ENCODE measurements around the gene RCC2. TPM values are rescaled to one million over a fixed set of nuclear protein-coding genes. Genes with fewer than 3 reads are reported as not detected.

RCC2 gene
- polyA plus RNA-seq, 4 donors, result 50.7 to 103 (median 98.3) TPM

DNA sequence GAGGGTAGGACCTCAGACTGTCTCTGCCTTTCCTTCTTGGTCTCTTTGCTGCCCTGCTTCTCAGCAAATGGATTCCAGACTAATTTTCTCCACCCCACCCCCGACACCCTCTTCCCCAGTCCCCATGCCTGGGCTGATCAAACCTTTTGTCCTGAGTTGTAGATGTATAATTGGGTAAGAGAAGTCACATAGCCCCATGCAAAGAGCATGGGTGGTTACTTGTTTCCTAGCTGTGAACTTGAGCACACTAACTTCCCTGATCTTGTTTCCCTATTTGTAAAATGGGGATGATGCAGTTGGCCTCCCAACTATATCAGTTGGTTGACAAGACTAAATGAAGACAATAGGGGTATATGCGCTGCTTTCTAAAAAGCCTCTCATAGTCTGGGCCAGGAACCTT, 58.3 kb downstream of the RCC2 start:
- no peak for DNase-seq (ENCODE audit: low read depth in 4 of 4, low spot score in 3 of 4)

DNA sequence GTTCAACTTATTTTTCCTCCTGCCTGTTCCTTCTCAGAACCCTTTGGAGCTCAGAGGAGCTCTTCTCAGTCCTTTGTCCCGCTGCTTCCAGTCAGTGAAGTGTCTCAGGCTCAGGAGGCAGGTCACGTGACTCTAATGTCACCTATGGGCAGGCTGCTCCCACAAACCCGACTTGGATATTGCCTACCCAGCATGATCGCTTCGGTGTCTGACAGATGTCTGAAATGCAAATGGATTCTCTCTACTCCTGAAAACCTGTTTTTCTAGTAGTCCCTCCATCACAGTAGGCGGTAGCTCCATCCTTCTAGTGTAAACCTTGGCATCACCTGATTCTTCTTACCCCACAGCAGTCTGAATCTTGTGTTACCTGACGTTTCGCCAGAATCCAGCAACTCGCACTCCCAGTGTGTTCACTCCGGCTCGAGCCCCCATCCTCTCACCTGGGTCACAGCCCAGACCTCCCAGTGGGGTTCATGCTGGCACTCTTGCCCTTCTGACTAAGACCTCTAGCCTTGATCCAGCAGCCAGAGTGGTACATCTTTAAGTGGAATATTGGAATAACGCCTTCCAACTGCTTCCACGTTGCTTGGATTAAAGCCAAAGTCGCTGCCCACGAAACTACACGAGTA, 62.0 kb downstream of the RCC2 start:
- peak in 1 of 4 donors; percentile 12 for DNase-seq (ENCODE audit: low read depth in 4 of 4, low spot score in 3 of 4)

DNA sequence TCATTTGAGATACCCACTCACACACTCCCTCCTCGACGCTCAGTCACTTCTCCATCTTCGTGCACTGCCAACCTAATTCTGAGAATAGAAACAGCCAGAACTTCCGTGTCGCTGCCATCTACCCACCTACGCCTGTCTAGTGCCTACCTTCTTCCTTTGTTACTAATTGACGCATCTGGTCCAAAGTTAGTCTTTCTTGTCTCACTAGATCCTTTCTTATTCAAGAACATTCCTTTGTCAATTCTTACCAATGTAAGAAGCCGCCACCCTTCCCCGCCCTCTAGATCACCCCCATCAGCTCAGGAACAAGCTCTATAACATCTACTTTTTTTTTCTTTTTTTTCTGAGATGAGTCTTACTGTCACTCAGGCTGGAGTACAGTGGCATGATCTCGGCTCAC, 63.8 kb downstream of the RCC2 start:
- no peak for DNase-seq (ENCODE audit: low read depth in 4 of 4, low spot score in 3 of 4)

DNA sequence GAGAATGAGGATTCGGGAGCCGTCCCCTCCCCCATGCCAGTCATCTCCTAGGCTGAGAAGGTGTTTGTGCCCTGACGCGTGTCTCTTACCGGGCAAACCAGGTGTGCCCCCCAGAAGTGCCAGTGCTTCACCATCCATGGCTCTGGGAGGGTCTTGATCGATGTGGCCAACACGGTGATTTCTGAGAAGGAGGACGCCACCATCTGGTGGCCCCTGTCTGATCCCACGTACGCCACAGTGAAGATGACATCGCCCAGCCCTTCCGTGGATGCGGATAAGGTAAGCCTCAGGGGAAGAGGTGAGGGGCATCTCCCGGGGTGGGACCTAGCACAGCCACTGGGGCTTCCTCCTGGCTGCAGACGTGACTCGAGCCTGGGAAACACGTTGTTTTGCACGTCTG, 66.5 kb downstream of the RCC2 start:
- DNase-seq (ENCODE audit: low read depth in 4 of 4, low spot score in 3 of 4), result no peak

DNA sequence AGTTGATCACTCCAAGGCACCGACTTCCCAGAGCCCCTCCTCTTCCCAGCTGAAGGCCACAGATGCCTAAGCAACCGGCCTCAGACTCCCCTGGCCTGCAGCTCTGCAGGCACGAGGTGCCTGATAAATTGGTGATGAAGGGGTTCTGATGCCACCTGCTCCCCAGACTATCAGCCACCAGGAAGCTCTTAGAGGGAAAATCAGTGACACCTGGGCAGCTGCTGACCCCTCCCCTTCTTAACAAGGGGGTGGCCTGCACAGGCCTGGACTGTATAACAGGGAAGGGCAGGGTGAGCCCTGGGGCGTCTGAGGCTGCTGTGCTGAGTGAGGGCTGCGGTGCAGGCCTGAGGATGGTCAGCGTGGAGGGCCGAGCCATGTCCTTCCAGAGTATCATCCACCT, 67.6 kb downstream of the RCC2 start, which contains the start of gene PADI6:
TSS of gene PADI6 (plus strand) at position 301 of the 400 bp plus-strand sequence. CDS start at position 351, 50 bp downstream.
- DNase-seq (ENCODE audit: low read depth in 4 of 4, low spot score in 3 of 4), result no peak

DNA sequence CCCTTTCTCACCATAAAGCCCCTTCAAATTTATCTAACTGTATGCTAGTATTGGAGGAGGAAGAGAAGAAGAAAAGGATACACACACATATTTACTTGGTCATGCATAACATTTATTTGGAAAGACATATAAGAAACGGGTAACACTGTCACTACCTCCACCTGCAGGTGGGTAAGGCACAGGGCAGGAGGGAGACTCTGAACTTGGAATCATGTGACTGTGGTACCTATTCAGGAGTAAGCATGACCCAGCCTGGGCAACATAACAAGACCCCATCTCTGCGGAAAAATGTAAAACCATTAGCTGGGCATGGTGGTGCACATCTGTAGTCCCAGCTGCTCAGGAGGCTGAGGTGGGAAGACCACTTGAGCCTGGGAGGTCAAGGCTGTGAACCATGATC, 68.9 kb downstream of the RCC2 start:
- no peak for DNase-seq (ENCODE audit: low read depth in 4 of 4, low spot score in 3 of 4)

DNA sequence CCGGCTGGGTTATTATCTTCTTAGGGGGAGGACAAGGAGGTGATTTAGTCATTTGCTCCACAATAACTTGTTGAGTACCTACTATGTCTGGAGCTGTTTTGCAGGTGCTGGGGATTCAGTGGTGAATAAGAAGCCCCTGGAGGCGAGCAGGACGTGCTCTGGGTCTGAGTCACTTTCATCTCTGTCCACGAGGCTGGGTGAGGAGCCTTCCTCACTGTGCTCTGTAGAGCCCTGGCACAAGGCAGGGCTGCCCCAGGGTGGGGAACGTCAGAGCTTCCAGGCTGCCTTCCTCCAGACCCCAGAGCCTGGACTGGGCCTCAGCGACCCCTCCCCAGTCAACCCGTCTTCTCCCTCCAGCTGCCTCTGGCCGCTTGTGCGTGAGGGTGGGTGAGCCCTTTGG, 70.0 kb downstream of the RCC2 start:
- DNase-seq (ENCODE audit: low read depth in 4 of 4, low spot score in 3 of 4), result no peak

DNA sequence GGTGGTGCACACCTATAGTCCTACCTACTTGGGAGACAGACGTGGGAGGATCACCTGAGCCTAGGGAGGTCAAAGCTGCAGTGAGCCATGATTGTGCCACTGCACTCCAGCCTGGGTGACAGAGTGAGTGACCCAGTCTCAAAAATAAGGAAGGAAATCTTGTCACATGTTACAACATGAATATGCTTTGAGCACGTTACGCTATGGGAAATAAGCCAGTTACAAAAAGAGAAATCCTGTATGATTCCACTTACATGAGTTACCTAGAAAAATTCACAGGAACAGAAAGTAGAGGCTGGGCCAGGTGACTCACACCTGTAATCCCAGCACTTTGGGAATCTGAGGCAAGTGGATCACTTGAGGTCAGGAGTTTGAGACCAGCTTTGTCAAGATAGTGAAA, 74.2 kb downstream of the RCC2 start:
- no peak for DNase-seq (ENCODE audit: low read depth in 4 of 4, low spot score in 3 of 4)

DNA sequence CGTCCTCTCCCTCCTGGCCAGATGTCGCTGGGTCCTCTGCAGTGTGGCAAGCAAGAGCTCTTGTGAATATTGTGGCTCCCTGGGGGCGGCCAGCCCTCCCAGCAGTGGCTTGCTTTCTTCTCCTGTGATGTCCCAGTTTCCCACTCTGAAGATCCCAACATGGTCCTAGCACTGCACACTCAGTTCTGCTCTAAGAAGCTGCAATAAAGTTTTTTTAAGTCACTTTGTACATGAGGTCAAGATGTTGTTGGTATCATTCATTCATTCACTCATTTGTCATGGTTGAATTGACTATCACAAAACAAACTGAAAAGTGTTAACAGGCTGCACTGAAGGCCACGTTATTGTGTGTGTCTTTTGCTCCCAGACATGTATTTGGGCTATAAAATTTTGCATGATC, 75.7 kb downstream of the RCC2 start:
- no peak for DNase-seq (ENCODE audit: low read depth in 4 of 4, low spot score in 3 of 4)

DNA sequence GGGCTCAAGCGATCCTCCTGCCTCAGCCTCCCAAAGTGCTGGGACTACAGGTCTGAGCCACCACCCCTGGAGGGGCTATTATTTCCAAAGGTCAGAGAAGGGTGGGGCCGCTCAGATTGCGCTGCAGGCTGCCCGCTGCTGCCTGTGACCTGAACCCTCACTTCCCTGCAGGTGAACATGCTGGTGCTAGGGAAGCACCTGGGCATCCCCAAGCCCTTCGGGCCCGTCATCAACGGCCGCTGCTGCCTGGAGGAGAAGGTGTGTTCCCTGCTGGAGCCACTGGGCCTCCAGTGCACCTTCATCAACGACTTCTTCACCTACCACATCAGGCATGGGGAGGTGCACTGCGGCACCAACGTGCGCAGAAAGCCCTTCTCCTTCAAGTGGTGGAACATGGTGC, 76.1 kb downstream of the RCC2 start:
- DNase-seq (ENCODE audit: low read depth in 4 of 4, low spot score in 3 of 4), result no peak

DNA sequence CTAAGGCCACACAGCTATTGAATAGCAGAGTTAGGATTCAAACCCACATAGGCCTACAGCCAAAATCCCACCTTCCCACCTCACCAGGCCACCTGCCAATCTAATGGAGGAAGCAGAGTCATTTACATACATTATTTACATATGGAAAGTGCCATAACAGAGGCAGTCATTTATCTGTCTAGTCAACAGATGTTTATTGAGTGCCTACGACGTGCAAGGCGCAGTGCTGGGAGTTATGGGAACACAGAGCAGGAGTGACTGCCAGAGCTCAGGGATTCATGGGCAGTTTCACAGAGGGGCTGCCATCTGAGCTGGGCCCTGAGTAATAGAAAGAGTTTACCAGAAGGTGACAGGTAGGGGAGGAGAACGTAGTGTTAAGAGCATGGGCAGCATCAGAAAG, 77.8 kb downstream of the RCC2 start:
- no peak for DNase-seq (ENCODE audit: low read depth in 4 of 4, low spot score in 3 of 4)

DNA sequence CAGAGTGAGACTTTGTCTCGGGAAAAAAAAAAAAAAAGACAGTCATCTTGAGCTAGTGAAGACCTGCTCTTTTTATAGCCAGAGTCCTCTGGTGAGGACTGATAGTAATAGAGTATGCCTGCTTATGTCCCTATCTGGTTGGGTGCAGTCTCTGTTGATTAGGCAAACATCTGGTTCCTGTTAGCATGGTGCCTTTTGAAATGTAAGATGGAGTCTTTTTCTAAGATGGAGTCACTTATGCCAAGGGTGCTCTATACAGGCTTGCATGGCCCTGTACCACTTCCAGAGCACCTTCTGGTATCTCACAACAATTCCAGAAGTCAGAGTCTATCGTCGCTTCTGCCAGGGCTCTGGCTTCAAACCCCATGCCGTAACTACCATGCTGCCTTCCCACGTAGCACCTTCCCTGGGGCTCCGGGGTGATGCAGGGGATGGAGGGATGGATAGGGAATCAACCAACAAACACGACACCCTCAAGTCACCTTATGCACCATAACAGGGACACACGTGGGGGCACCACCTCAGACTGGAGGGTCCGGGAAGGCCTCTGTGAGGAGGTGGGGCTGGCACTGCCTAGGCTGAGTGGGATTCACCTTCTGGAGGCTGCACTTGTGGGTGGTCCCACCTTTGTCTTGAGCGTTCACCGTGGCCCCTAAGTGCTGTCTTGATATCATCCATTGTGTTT, 79.1 kb downstream of the RCC2 start:
- no peak for DNase-seq (ENCODE audit: low read depth in 4 of 4, low spot score in 3 of 4)

DNA sequence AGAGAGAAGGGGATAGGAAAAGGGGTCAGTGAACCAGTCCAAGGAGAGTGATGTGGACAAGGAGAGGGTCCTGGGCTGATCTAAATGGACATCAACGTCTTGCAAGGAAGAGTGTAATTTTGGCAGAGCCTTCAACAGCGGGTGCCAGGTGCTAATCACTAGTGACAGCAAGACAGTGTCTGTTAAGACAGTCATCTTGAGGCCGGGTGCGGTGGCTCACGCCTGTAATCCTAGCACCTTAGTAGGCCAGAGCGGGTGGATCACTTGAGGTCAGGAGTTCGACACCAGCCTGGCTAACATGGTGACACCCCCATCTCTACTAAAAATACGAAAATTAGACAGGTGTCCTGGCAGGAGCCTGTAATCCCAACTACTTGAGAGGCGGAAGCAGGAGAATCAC, 79.7 kb downstream of the RCC2 start:
- DNase-seq (ENCODE audit: low read depth in 4 of 4, low spot score in 3 of 4), result no peak

DNA sequence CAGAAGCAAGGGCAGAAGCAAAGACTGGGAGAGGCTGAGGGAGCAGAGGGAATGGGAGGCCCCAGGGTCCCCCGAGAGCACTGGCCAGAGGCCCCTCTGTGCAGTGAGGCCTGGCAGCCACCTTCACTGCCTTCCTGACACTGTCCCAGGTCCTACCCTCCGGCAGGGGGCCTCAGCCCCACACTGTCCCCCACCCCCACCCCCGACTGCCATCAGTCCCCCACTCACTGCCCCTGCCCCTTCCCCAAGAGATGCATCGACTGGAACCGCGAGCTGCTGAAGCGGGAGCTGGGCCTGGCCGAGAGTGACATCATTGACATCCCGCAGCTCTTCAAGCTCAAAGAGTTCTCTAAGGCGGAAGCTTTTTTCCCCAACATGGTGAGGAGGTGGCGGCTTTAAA, 80.4 kb downstream of the RCC2 start:
- no peak for DNase-seq (ENCODE audit: low read depth in 4 of 4, low spot score in 3 of 4)

DNA sequence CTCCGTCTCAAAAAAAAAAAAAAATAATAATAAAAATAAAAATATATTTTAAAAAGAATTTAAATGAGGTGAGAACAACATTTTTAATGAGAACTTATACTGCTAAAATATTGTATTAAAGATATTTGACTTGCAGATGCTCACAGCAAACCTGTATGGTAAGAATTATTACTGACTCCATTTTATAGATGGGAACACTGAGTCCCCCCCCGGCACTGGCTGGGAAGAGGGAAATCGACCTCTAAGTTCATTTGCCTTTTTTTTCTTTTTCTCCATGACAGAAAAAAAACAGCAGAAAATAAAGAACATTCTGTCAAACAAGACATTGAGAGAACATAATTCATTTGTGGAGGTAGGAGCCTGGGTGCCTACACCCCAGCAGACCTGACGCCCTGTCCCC, 80.9 kb downstream of the RCC2 start:
- no peak for DNase-seq (ENCODE audit: low read depth in 4 of 4, low spot score in 3 of 4)

Other genes starting within 250 kb of the RCC2 start
- gene PADI1, start 234.5 kb downstream of the RCC2 start, polyA plus RNA-seq (ENCODE audit: insufficient read length in 4 of 4), result under 1 TPM in 1 of 4 donors, not detected in 3; 0.14 TPM
- gene PADI3, start 190.6 kb downstream of the RCC2 start, polyA plus RNA-seq (ENCODE audit: insufficient read length in 4 of 4), result under 1 TPM in 3 of 4 donors, not detected in 1; 0.06 to 0.23 (median 0.09) TPM
- gene PADI4, start 131.5 kb downstream of the RCC2 start, polyA plus RNA-seq (ENCODE audit: insufficient read length in 4 of 4), result 1 to 10 TPM in 1 of 4 donors, under 1 TPM in 3; 0.39 to 1.4 (median 0.66) TPM
- not detected for gene PADI6, start 67.5 kb downstream of the RCC2 start, polyA plus RNA-seq (ENCODE audit: insufficient read length in 4 of 4)
- gene ARHGEF10L, start 100.0 kb upstream of the RCC2 start, polyA plus RNA-seq (ENCODE audit: insufficient read length in 4 of 4), result 10 to 100 TPM; 15.4 to 62.3 (median 36.9) TPM

All from left renal pelvis (tissue), 4 donors.